HG02943 (cell line): Measurements from ENCODE around the gene ADCY10.

Source experiments
- ATAC-seq: cut with Tn5 transposase; IDR thresholded peaks from one replicate; pipeline ENCODE4 v1.9.1; 2021; ENCODE audit warnings: mild to moderate bottlenecking, low read depth, moderate library complexity; ENCODE audit not compliant: unreplicated experiment

The ADCY10 gene

GRCh38 chr1:167927046-167927754 lies 13.3 kb upstream of the ADCY10 start:
- no peak for ATAC-seq

- ATAC-seq: no peak
Measured at GRCh38 chr1:167926486-167926997, 12.6 kb upstream of the ADCY10 start.

GRCh38 chr1:167924543-167925231 lies 10.8 kb upstream of the ADCY10 start:
- no peak for ATAC-seq

DNA sequence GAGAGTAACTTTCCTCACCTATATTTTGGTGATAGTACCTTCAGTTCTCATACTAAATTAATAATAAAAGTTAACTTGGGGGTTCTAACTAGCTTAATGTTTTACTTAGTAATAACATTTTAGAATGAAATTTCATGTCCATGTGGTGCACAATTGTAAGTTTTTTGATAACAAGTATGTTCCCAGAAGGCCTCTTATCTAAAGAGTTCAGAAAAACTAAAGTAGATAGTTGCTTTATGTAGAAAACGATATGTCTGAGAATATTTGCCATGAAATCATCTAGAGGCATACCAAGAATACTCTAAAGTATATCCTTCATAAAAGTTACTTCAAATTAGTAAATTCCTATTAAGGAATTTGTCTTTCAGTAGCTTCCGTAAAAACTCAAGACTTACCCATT lies 10.2 kb upstream of the ADCY10 start:
- no peak for ATAC-seq

GRCh38 chr1:167923324-167924056 lies 9.6 kb upstream of the ADCY10 start:
- ATAC-seq: no peak

DNA sequence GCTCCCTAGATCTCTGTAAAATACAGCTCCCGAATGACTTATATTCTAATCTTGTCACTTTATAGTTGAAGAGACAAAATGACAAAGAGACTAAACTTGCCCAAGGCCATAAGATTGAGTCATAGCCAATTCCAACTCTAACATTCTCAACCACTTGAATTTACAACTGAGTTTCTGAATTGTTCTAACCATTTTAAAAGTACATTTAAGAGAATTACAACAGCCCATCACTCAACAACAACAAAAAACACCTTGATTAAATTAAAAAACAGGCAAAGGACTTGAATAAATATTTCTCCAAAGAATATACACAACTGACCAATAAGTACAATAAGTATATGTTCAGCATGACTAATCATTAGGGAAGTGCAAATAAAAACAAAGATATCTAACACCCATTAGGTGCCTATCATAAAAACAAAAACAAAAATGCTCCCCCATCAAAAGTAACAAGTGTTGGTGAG lies 8.7 kb upstream of the ADCY10 start:
- ATAC-seq: no peak

DNA sequence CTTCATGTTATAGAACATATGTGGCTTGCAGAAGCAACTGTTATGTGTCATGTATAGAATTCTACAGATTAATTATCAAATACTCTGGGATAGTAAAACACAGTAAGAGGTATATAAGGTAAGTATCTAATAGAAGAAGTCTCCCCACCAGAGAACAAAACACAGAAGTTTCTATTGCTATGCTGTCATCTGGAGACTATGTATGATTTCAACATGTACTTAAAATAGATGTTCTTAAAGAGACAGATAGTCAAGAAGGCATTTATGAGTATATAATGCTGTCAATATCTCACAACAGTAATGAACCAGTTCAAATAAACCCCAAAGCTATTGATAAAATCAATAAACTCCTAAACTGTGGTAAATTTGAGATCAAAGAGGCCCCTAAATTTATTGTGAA lies 8.1 kb upstream of the ADCY10 start:
- no peak for ATAC-seq

DNA sequence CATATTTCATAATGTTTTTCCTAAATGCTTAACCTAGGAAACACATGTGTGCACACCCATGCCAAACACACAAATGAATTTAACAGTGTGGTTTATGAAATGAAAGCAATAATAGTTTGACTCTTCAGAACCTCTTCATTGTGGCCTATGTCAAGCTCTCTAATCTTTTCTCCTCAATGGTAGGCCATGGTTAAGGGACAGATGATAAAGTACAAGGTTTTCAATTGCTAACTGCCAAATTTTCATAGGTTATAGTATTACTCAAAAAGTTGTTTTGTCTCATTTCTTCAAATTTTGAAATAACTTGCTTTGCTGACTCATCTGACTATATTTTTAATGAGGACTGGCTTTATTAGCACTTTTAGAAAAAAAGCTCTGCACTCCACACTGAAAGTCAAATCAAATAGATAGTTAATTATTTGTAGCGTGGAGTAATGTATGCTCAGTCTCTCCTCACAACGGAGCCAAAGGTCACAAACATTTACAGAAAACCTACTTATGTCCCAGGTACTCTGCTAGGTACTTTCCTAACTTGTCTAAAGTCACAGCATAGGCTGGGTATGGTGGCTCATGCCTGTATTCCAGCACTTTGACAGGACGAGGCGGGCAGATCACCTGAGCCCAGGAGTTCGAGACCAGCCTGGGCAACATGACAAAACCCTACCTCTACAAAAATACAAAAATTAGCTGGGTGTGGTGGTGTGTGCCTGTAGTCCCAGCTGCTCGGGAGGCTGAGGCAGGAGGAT lies 3.0 kb upstream of the ADCY10 start:
- ATAC-seq: no peak

GRCh38 chr1:167915569-167915968 lies 1.6 kb upstream of the ADCY10 start:
- no peak for ATAC-seq

- no peak for ATAC-seq
Measured at GRCh38 chr1:167912294-167912693, 1.6 kb downstream of the ADCY10 start.

DNA sequence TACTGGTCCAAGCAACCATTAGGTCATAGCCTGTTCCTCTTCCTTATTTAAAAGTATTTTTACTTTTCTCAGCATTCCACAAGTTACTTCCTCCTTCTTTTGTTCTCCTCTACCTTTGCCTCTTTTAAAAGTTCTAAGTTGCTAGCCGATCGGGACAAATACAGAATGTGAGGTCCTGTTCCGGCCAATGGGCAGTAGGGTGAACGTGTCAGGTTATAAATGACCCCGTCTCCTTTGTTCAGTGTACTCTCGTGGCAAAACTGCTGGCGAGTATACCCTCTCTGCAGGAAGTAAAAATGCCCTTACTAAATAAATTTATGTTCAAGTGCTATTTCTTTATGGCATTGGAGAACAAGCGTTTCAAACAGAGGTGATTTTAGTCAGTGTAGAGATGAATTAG lies 2.5 kb downstream of the ADCY10 start:
- no peak for ATAC-seq

GRCh38 chr1:167910530-167910929 lies 3.4 kb downstream of the ADCY10 start:
- no peak for ATAC-seq

DNA sequence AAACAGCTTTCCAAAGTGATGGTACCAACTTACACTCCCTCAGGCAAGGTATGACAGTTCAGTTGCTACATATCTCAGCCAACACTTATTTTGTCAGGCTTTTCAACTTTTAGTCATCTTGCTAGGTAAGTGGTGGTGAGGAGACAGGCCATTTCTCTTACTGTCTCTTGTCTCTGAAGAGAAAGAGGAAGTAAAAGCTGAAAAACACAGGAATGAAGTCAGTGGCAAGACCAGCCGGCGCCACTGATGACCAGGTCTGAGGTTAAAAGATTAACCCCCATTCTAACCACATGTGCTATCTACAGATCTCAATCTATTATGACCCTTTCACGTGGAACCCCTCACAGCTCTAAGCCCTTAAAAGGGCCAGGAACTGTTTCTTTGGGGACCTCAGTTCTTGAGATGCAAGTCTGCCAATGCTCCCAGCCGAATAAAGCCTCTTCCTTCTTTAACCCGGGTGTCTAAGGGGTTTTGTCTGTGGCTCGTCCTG lies 4.2 kb downstream of the ADCY10 start:
- no peak for ATAC-seq

GRCh38 chr1:167905671-167906070 lies 8.3 kb downstream of the ADCY10 start:
- no peak for ATAC-seq

GRCh38 chr1:167905182-167905581 lies 8.8 kb downstream of the ADCY10 start:
- no peak for ATAC-seq

- ATAC-seq: no peak
Measured at GRCh38 chr1:167904652-167905130, 9.2 kb downstream of the ADCY10 start.

DNA sequence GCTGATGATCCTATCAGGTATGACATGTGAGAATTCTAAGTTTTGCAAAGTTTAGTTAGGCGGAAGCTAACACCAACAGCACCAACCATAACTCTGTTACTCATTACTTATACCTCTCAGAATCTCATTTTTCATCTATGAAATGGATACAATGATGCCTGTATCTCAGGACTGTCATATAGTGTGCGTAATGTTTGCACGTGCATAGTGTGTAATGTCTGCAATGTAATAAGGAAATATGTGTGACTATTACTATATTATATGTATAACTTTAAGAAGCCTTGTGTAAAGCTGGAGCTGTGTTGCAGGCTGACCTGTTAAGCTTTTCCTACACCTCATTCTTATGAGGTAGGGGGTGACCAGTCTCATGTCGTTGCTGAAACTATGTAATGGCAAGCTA lies 13.0 kb downstream of the ADCY10 start:
- no peak for ATAC-seq

DNA sequence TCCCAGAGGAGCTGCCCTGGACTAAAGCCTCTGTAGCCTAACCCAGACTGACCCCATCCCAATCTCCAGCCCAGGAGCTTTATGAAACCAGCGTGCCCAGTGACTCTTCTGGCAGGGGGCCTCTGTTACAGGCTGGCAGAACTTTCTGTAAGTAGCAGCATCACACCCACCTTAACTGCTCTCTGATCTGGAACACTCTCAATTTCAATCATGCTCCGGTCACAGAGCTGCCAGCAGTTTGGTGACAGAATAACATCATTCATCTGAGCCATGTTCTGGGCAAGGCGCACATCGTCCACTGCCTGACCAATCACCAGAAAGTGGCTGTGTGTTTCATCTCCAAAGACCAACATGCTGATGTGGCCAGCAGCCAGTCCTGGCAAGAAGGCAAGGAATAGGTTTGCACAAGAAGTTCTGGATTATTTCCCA lies 14.7 kb downstream of the ADCY10 start:
- ATAC-seq: no peak

- ATAC-seq: no peak
Measured at GRCh38 chr1:167898578-167899222, 15.2 kb downstream of the ADCY10 start.

GRCh38 chr1:167893798-167894197 lies 20.1 kb downstream of the ADCY10 start:
- no peak for ATAC-seq
